Adrenal gland (tissue), 12 donors: ENCODE results near the gene GPC5. TPM values are rescaled to one million over a fixed set of nuclear protein-coding genes. Genes with fewer than 3 reads are reported as not detected.

Experiments
- DNase-seq, 7 donors: peaks; one replicate each; pipeline ENCODE4 v3.0.0-alpha.2; 2019 to 2020
- H3K27ac ChIP-seq, 5 donors: fragments of 200-600 bp; sonication (generic) in 4 of 5; 1 replicate in 3 of 5; 2 replicates in 2 of 5; pipeline versions ENCODE4 v1.5.1 to v1.8.0; 2016 to 2020; ENCODE audit warnings: mild to moderate bottlenecking in 1 of 5
- H3K27me3 ChIP-seq: fragments of 200-600 bp; 2 replicates; pipeline ENCODE4 v1.8.0; 2021
- H3K36me3 ChIP-seq, 2 donors: fragments of 200-600 bp; replicated peaks in 1 of 2; 1 replicate in 1 of 2; 2 replicates in 1 of 2; pipeline versions ENCODE4 v1.5.1 to v1.8.0; 2018 to 2022
- H3K4me1 ChIP-seq, 2 donors: fragments of 200-600 bp; replicated peaks in 1 of 2; 1 replicate in 1 of 2; 2 replicates in 1 of 2; pipeline versions ENCODE4 v1.5.1 to v1.8.0; 2018 to 2021
- H3K4me3 ChIP-seq, 4 donors: fragments of 200-600 bp; sonication (generic) in 3 of 4; one replicate each; pipeline ENCODE4 v1.5.1; 2016 to 2018
- H3K9me3 ChIP-seq, 3 donors: fragments of 200-600 bp; sonication (generic) in 1 of 3; replicated peaks in 1 of 3; 1 replicate in 2 of 3; 2 replicates in 1 of 3; pipeline versions ENCODE4 v1.5.1 to v1.8.0; 2016 to 2021
- POLR2A ChIP-seq, 2 donors: fragments of 450-650 bp; IDR thresholded peaks; one replicate each; pipeline ENCODE4 v1.6.1; 2017; ENCODE audit warnings: antibody characterized with exemption in 2 of 2, mild to moderate bottlenecking in 2 of 2, moderate library complexity in 1 of 2
- WGBS, 4 donors: extraction: QIAGEN DNeasy Blood & Tissue Kit in 2 of 4; methylation state at CpG; one replicate each; pipeline versions ENCODE4 v1.1.5 to v1.1.7; 2013 to 2017; 5-methylcytosine and 5-hydroxymethylcytosine counted together
- intact Hi-C, 2 donors: fragments of 100-400 bp; cut with DNase I; formaldehyde crosslinking; loops; one replicate each; pipeline versions ENCODE4 v1.14.1 to v1.15.0; 2022 to 2023
- polyA plus RNA-seq, 3 donors: library from polyadenylated mRNA; stranded (reverse); fragments of 200-250 nt in 2 of 3; fragments of 350-450 nt in 1 of 3; fragmentation: Illumina TruSeq in 1 of 3; extraction: RNeasy Lipid Tissue Mini Kit (QIAGEN cat#74804) in 1 of 3; gene quantifications; one replicate each; pipeline ENCODE4 v1.2.3, GENCODE V29; 2013 to 2014
- total RNA-seq, 9 donors: library from RNA; depleted of rRNA in 4 of 9; stranded (reverse); fragments of >200 nt in 4 of 9; fragments of 120-200 nt in 1 of 9; fragmentation: NEBNext Ultra II Directional in 1 of 9; extraction: Animal tissue kit (Norgen Biotek cat#: 25700) in 1 of 9; gene quantifications; one replicate each; pipeline versions ENCODE4 v1.1.0 to v1.2.4, GENCODE V29; 2013 to 2023
- TF ChIP-seq, protein P1 (sequence below), 6 experiments: fragments of 450-650 bp in 4 of 6; fragments of 200-600 bp in 2 of 6; sonication (generic) in 1 of 6; IDR thresholded peaks; 1 replicate in 5 of 6; 2 replicates in 1 of 6; pipeline versions ENCODE4 v1.5.1 to v1.8.0; 2016 to 2021; ENCODE audit warnings: antibody characterized with exemption in 6 of 6, mild to moderate bottlenecking in 2 of 6, moderate library complexity in 1 of 6
- donor health status: healthy with polysubstance abuse.
- donor health status: Bipolar disorder and iron deficiency.
- donor health status: DM: yes; HTN: yes; CAD: no.
- donor health status: DM: no; HTN: no; CAD: no.
- donor health status: DM: no; HTN: no; CAD: no.
- donor health status: DM: yes; HTN: yes; CAD: no.

Gene GPC5
- total and polyA plus RNA-seq, 12 donors = 0.24 to 7.7 (median 2.1) TPM; not detected in 4

DNA sequence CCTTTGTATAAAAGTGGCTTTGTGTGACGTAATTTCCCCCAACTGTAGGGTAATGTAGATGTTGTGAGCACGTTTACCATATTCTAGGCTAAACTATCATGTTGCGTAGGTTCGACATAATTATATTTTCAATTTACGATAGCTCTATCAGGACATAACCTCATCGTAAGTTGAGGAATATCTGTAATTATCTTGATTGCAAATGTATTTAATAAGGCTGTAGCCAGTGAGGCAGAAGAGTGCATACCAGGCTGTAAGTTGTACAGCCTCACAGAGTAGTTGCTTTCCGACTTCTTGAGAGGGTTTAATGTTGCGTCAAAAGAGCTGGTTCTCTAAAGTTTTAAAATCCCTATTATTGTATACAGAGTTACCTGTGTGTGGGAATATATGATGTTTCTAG, 988.8 kb downstream of the GPC5 start:
- H3K4me1 ChIP-seq = no peaks in the 10 kb centered on the region
- 80 to 86% (median 85%) methylated on average over 8 of the region's 8 CpGs for WGBS, 4 donors
- no peak overlapping the region for H3K4me3 ChIP-seq
- no peaks in the 10 kb centered on the region for H3K9me3 ChIP-seq
- intact Hi-C loops = no loop called here
- DNase-seq = no peak
- TF ChIP-seq, protein P1, sequence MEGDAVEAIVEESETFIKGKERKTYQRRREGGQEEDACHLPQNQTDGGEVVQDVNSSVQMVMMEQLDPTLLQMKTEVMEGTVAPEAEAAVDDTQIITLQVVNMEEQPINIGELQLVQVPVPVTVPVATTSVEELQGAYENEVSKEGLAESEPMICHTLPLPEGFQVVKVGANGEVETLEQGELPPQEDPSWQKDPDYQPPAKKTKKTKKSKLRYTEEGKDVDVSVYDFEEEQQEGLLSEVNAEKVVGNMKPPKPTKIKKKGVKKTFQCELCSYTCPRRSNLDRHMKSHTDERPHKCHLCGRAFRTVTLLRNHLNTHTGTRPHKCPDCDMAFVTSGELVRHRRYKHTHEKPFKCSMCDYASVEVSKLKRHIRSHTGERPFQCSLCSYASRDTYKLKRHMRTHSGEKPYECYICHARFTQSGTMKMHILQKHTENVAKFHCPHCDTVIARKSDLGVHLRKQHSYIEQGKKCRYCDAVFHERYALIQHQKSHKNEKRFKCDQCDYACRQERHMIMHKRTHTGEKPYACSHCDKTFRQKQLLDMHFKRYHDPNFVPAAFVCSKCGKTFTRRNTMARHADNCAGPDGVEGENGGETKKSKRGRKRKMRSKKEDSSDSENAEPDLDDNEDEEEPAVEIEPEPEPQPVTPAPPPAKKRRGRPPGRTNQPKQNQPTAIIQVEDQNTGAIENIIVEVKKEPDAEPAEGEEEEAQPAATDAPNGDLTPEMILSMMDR (IDR thresholded peaks at IDR 0.05) = no peak
- TF ChIP-seq POLR2A (IDR thresholded peaks at IDR 0.05) = no peak
- H3K27ac ChIP-seq = no peak overlapping the region
- no peaks in the 10 kb centered on the region for H3K36me3 ChIP-seq
- no peaks in the 10 kb centered on the region for H3K27me3 ChIP-seq

DNA sequence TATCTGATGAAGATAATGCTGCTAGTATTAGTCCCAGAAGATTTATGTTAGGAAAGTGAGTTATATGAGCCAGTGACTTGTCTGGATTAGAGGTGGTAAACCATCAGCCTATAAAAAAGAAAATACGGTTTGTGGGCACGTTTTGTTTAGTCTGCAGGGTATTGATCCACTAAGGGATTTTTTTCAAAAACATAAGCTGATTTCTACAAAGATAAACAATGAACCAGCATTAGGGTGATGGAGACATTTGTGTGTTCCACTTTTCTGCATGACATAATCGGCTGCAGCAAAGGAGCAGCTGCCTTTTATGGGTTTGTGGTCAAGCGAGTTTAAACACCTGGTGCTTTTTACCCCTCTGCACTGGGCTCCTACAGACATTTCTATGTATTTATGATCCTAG, 991.8 kb downstream of the GPC5 start:
- H3K9me3 ChIP-seq = no peaks in the 10 kb centered on the region
- H3K4me1 ChIP-seq = no peaks in the 10 kb centered on the region
- no peak for DNase-seq
- H3K36me3 ChIP-seq = no peaks in the 10 kb centered on the region
- no peak overlapping the region for H3K27ac ChIP-seq
- no peak for TF ChIP-seq POLR2A (IDR thresholded peaks at IDR 0.05)
- TF ChIP-seq, protein P1 (IDR thresholded peaks at IDR 0.05) = no peak
- intact Hi-C loops = no loop called here
- no peaks in the 10 kb centered on the region for H3K27me3 ChIP-seq
- 79 to 83% (median 81%) methylated on average over 4 of the region's 4 CpGs for WGBS, 4 donors
- no peak overlapping the region for H3K4me3 ChIP-seq

DNA sequence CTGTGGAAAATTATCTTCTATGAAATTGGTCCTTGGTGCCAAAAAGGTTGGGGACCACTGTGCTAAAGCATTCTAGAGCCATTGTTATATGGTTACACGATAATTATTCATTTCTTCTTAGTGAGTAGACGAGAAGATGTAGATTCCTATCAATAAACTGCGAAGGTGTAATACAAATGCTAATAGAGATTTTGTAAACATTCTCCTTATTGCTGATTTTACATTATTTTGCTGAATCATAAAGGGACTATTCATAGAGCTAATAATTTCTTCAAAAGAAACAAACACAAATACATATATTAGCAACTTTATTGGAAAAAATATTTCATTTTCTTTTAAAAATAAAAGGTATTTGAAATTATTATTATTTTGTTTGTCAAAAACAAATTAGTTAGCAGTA, 1005.2 kb downstream of the GPC5 start:
- no peaks in the 10 kb centered on the region for H3K27me3 ChIP-seq
- no peak overlapping the region for H3K4me3 ChIP-seq
- DNase-seq = no peak
- no peak for TF ChIP-seq POLR2A (IDR thresholded peaks at IDR 0.05)
- TF ChIP-seq, protein P1 (IDR thresholded peaks at IDR 0.05) = no peak
- H3K36me3 ChIP-seq = no peaks in the 10 kb centered on the region
- no peaks in the 10 kb centered on the region for H3K9me3 ChIP-seq
- WGBS, 4 donors = 78 to 92% (median 81%) methylated on average over 3 of the region's 3 CpGs
- no peaks in the 10 kb centered on the region for H3K4me1 ChIP-seq
- no peak overlapping the region for H3K27ac ChIP-seq
- intact Hi-C loops = no loop called here

DNA sequence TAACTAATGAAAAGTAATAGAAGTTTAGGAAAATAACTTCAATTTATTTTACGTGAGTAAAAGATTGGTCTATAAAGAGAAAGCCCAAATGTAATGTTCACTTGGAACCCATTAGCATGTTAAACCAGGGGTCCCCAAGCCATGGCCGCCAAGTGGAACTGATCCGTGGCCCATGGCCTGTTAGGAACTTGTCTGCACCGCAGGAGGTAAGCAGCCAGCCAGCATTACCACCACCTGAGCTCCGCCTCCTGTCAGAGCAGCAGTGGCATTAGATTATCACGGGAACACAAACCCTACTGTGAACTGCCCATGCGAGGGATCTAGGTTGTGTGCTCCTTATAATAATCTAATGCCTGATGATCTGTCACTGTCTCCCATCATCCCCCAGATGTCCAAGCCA, 1009.4 kb downstream of the GPC5 start:
- no peak for DNase-seq
- Histone ChIP-seq H3K27ac (no peak overlapping the region), H3K36me3 (no peaks in the 10 kb centered on the region), H3K27me3 (no peaks in the 10 kb centered on the region), H3K4me3 (no peak overlapping the region), H3K4me1 (no peaks in the 10 kb centered on the region), H3K9me3 (no peaks in the 10 kb centered on the region)
- TF ChIP-seq, protein P1 (IDR thresholded peaks at IDR 0.05) = no peak
- no peak for TF ChIP-seq POLR2A (IDR thresholded peaks at IDR 0.05)
- 85 to 93% (median 89%) methylated on average over 7 of the region's 7 CpGs for WGBS, 4 donors
- intact Hi-C loops = no loop called here
